HG02884 (cell line): ENCODE results near the gene NECAB2.

Experiments
- ATAC-seq: cut with Tn5 transposase; IDR thresholded peaks from one replicate; pipeline ENCODE4 v1.9.1; 2021; ENCODE audit warnings: mild to moderate bottlenecking, moderate library complexity; ENCODE audit not compliant: unreplicated experiment

The NECAB2 gene

DNA sequence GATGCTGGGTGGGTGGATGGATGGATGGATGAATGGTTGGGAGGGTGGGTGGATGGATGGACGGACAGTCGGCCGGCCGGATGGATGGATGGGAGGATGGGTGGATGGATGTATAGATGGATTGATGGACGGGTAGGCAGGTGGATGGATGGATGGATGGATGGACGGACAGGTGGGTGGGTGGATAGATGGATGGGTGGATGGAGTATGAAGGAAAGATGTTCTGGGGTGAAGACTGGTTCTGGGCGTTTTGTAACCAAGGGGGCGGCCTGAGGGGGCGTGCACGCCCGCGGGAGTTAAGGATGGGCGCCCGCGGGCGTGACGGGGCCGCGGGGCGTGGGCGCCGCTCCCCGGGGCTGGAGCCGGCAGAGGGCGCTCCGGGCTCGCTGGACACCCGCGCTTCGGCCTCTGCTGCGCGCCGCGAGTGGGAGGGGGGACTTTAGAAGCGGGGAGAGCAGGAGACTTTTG, at the start of gene NECAB2:
NECAB2 (plus strand) TSS at position 407 of the 468 bp plus-strand sequence. CDS start 405 bp downstream, outside the sequence.
- no peak for ATAC-seq

DNA sequence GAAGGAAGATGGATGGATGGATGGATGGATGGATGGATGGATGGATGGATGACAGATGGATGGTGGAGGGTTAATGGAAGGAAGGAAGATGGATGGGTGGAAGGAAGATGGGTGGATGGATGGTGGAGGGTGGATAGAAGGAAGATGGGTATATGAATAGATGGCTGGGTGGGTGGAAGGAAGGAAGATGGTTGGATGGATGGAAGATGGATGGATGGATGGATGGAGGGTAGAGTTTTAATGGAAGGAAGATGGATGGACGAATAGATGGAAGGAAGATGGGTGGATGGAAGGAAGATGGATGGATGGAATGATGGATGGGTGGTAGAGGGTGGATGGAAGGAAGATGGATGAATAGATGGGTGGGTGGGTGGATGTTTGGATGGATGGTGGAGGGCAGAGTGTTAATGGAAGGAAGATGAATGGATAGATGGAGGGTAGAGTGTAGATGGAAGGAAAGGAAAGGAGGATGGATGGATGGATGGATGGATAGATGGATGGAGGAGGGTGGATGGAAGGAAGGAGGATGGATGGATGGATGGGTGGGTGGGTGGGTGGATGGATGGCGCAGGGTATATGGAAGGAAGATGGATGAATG, 47.1 kb upstream of the NECAB2 start:
- ATAC-seq: no peak

DNA sequence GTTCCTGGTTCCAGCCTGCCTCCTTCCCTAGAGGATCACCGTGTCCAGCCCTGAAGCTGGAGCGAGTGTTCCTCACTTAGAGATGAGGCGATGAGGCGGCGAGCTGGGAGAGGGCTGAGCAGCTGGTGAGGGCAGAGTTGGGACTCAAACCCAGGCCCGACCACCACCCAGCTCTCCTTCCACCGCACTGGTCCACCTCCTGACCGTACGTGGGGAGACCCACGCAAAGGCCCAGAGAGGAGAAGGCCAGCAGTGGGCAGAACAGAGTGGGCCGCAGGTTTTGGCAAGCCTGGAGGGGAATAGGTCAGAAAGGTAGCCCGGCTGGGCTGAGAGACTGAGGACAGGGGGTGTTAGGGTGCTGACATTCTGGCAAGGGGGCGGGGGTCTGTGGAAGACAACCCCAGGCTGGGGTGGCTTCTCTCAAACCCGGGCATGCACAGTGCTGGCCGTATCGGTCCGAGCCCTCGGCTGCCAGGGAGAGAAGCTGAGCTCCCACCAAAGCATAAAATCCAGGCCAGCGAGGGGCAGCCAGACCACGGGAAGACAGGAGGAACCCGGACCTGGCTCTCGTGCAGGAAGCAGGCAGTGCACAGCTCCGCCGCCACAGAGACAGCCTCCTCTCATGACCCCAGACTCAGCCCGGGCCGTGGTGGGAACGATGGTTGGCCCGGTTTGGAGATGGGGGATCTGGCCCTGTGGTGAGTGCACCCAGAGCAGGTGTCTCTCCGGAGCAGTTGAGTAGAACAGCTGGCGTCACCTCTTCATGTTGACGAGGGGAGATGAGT, 44.3 kb upstream of the NECAB2 start:
- no peak for ATAC-seq

GRCh38 chr16:83924686-83925085, 43.4 kb upstream of the NECAB2 start:
- ATAC-seq: no peak

GRCh38 chr16:83925095-83925905, 42.7 kb upstream of the NECAB2 start:
- ATAC-seq: no peak

DNA sequence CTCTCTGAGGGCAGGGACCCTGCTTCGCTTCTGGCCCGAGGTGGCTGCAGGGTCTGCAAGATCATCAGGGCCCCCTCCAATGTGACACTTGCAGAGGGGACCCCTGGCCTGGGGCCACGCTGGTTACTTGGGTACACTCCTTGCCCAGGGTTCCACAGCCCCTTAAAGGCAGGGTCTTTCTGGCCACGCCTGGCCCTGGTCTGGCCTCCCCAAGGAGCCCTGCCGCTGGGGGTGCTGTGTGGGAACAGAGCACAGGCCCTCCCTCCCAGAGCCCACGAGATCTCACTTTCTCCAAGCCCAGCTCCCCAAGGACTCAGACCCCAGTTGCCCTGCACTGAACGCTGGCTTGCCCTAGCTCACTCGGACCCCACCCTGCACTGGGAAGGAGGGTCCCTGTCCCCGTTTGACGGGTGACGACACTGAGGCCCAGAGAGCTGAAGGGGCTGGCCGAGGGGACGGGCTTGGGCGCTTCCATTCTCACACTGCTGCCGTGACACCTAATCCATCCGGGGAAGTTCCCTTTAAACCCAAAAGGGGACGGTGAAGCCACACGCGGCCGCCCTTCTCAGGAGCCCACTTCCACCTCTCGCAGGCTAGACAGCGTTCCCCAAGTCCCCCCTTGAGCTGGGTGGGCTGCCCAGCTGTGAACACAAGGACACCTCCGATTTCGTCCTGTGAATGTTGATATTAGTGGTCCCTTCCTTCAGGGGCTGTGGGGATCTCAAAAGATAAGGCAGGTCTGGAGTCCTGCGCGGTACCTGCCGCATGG, 41.9 kb upstream of the NECAB2 start:
- ATAC-seq: no peak

- no peak for ATAC-seq
Measured at GRCh38 chr16:83926726-83927397, 41.2 kb upstream of the NECAB2 start.

DNA sequence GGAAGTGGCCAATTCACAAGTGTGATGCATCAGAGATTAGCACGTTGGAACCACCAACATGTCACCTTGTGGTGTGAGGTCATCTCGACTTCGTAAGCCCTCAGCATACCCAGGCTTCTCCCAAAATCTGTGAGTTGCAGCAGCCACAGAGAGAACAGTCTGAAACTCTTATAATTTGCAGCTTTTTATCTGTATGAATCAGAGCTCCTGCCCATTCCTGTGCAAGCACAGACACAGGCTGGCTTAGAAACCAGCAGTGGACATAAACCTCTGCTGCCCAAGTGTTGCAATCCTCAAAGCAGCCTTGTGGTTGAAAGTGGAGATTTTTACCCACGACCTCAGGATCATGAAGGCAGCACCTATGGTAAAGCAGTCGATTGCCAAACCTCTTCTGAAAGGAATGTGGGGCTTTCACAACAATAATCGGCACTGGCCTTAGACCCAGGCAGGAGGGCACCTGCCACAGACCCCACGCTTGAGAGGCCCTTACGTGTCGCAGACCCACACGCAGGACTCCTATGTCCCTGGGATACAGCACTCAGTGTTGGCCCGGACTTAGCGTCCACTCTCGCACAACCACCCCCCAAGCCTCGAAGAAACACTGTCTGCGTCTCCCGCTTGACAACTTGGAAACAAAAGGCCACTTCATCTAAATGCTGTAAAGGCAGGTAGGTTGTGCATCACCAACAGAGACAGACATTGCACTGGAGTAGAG, 39.5 kb upstream of the NECAB2 start:
- no peak for ATAC-seq

GRCh38 chr16:83929811-83930555, 38.1 kb upstream of the NECAB2 start:
- no peak for ATAC-seq

DNA sequence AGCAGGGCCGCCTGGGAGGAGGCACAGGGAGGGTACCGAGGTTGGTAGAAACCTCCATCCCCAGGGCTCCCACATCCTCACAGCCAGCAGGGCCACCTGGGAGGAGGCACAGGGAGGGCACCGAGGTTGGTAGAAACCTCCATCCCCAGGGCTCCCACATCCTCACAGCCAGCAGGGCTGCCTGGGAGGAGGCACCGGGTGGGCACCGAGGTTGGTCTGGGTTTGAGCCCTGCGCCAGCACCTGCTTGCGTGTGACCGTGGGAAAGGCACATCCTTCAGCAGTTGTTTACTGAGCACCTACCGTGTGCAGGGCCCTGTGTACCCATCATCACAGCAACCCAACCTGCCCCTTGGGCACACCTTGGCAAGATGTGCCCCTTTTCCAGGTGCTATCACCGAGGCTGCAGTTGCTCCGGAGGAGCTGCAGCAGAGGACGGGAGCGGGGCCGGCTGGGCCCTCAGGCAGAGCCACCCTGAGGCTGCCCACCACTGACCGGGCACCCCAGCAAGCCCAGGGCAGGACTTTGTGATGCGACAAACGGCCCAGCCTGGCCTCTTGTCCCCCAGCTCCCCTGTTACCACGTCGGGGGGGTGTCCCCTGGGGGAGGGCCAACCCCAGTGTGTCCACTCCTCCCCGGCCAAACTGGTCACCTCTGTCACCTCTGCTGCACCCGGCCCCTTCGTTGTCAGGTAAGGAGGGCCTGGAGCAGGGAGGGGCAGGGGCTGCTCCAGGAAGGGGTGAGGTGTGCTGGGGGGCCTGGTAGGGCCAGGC, 37.1 kb upstream of the NECAB2 start:
- ATAC-seq: no peak

- ATAC-seq: no peak
Measured at GRCh38 chr16:83931556-83931955, 36.5 kb upstream of the NECAB2 start.

DNA sequence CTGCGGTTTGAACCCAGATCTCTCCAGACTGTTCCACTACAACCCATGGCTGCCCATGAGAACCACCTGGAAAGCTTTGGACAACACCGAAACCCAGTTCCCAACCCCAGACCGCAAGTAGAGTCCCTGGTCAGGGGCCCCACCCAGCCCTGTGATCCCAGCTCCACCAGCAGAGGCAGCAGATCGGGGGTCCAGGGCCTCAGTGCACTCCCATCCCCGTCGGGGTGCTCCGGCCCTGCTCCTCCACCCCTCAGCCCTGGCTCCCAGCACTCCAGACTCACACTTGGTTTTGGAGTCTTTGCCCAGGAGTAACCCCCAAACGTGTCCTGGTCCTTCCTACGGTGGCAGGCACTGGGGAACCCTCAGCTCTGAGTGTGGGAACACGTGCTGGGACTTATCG, 35.7 kb upstream of the NECAB2 start:
- no peak for ATAC-seq

- ATAC-seq: no peak
Measured at GRCh38 chr16:83932955-83933673, 34.9 kb upstream of the NECAB2 start.

GRCh38 chr16:83933885-83934683, 34.0 kb upstream of the NECAB2 start:
- ATAC-seq: no peak

- no peak for ATAC-seq
Measured at GRCh38 chr16:83934684-83934977, 33.4 kb upstream of the NECAB2 start.

DNA sequence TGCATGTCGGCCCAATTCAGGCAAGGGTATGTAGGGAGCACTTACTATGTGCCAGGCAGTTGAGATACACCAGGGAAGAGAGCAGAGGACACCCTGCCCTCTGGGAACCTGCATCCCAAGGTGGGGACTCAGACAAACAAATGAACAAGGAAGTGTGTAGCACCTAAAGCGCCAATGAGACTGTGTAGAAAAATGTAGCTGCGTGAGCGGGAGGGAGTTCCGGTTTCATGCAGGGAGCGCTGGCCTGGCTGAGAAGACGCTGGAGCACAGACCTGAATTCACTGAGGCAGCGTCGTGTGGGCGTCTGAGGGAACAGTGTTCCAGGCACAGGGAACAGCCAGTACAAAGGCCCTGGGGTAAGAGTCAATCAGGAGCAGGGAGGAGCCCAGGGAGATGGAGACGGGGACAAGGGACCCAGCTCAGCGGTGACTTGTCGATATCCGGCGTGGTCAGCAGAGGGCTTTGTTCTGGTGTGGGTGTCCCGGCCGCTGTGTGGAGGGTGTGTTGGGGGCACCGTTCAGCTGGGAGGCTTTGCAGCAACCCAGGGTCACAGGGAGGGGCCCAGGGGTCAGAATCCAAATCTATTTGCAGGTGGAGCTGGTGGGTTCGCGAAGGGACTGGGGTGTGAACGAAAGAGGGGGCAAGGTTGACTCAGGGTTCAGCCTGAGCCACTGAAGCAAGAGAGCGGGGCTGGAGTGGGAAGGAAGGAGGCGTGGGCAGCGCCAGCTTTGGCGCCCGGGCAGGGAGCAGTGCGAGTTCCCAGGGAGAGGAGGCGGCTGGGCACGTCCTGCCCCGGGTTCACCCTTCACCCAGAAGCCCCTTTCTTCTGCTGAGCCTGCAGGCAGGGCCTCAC, 32.8 kb upstream of the NECAB2 start:
- no peak for ATAC-seq
